Renal cortex interstitium (tissue), 11 donors: Measurements from ENCODE around the gene HOTAIR. TPM values are rescaled to one million over a fixed set of nuclear protein-coding genes. Genes with fewer than 3 reads are reported as not detected.

ENCODE experiments used
- DNase-seq, 11 donors: peaks; one replicate each; pipeline ENCODE4 v3.0.0-alpha.2; 2013; ENCODE audit warnings: low read depth in 9 of 11, low spot score in 4 of 11; ENCODE audit errors: extremely low read depth in 1 of 11
- polyA plus RNA-seq, 3 donors: library from polyadenylated mRNA; unstranded; fragments of 120-200 nt; gene quantifications; one replicate each; pipeline ENCODE4 v1.2.1, GENCODE V29; 2013; ENCODE audit not compliant: insufficient read length in 3 of 3

Gene HOTAIR
- polyA plus RNA-seq, 3 donors, result 1.6 to 4.3 (median 3.0) TPM

GRCh38 chr12:53968214-53969127 is 6.3 kb downstream of the HOTAIR start:
- no peak for DNase-seq

- no peak for DNase-seq
These were observed 7.3 kb downstream of the HOTAIR start for GRCh38 chr12:53967421-53967925.

GRCh38 chr12:53966385-53967133 is 8.2 kb downstream of the HOTAIR start:
- DNase-seq, result no peak

- no peak for DNase-seq
These were observed 8.7 kb downstream of the HOTAIR start for GRCh38 chr12:53966085-53966384.

GRCh38 chr12:53965281-53966084 is 9.3 kb downstream of the HOTAIR start:
- no peak for DNase-seq

GRCh38 chr12:53964315-53964713 is 10.4 kb downstream of the HOTAIR start:
- DNase-seq, result no peak

GRCh38 chr12:53963434-53964314 is 11.1 kb downstream of the HOTAIR start:
- DNase-seq, result no peak

- no peak for DNase-seq
These were observed 11.7 kb downstream of the HOTAIR start for GRCh38 chr12:53963005-53963404.

GRCh38 chr12:53961025-53961761 is 13.6 kb downstream of the HOTAIR start:
- DNase-seq, result no peak

- no peak for DNase-seq
These were observed 14.3 kb downstream of the HOTAIR start for GRCh38 chr12:53960187-53961024.

GRCh38 chr12:53959314-53959713 is 15.4 kb downstream of the HOTAIR start:
- DNase-seq, result no peak

GRCh38 chr12:53958128-53958527 is 16.6 kb downstream of the HOTAIR start:
- DNase-seq, result no peak

GRCh38 chr12:53956914-53957536 is 17.7 kb downstream of the HOTAIR start:
- no peak for DNase-seq

GRCh38 chr12:53956251-53956887 is 18.4 kb downstream of the HOTAIR start:
- DNase-seq, result no peak

- DNase-seq, result no peak
These were observed 18.9 kb downstream of the HOTAIR start for GRCh38 chr12:53955776-53956250.
